Activated CD8-positive, alpha-beta T cell treated with anti-CD3 and anti-CD28 coated beads for 36 hours (primary cell): ENCODE results near the gene CITED1. TPM values are rescaled to one million over a fixed set of nuclear protein-coding genes. Genes with fewer than 3 reads are reported as not detected.

Experiments used
- ATAC-seq: fragments of 200-7000 bp; cut with Tn5 transposase; one replicate; pipeline ENCODE4 v1.10.0; 2021; ENCODE audit warnings: mild to moderate bottlenecking, moderate library complexity
- CTCF ChIA-PET: fragments of 350-600 bp; sonication (Branson Sonifier 250); formaldehyde crosslinking; loops from one replicate; lab custom pipeline; 2021; ENCODE audit warnings: antibody characterized with exemption; lab: Charles Lee
- POLR2A ChIA-PET: fragments of 350-600 bp; sonication (Branson Sonifier 250); formaldehyde crosslinking; loops from one replicate; lab custom pipeline; 2021; ENCODE audit warnings: antibody characterized with exemption; lab: Charles Lee
- DNase-seq: peaks from one replicate; pipeline ENCODE4 v3.0.0-alpha.2; 2020
- H3K27ac Mint-ChIP-seq: one replicate; pipeline ENCODE4 v1.8.0; 2021; ENCODE audit warnings: mild to moderate bottlenecking, mixed read lengths
- H3K27me3 Mint-ChIP-seq: one replicate; pipeline ENCODE4 v1.8.0; 2021; ENCODE audit warnings: mixed read lengths
- H3K36me3 Mint-ChIP-seq: one replicate; pipeline ENCODE4 v1.8.0; 2021; ENCODE audit warnings: low read depth, mixed read lengths
- H3K4me1 Mint-ChIP-seq: one replicate; pipeline ENCODE4 v1.8.0; 2021; ENCODE audit warnings: low read depth, mixed read lengths
- H3K4me3 Mint-ChIP-seq: one replicate; pipeline ENCODE4 v1.8.0; 2021; ENCODE audit warnings: mild to moderate bottlenecking, moderate library complexity, mixed read lengths
- H3K9me3 Mint-ChIP-seq: one replicate; pipeline ENCODE4 v1.8.0; 2021; ENCODE audit warnings: mixed read lengths
- CTCF ChIP-seq: fragments of 200-600 bp; IDR thresholded peaks from one replicate; pipeline ENCODE4 v1.8.0; 2022; ENCODE audit warnings: antibody characterized with exemption, mild to moderate bottlenecking
- intact Hi-C: fragments of 100-400 bp; cut with micrococcal nuclease; formaldehyde crosslinking; loops from one replicate; pipeline ENCODE4 v1.10.0; 2022
- total RNA-seq, 2 experiments: library from RNA; stranded (reverse); gene quantifications; one replicate each; pipeline ENCODE4 v1.2.3, GENCODE V29; 2021

CITED1 gene
- total RNA-seq, 2 experiments from 2014 or later: not detected

GRCh38 chrX:72271812-72272211, 33.9 kb downstream of the CITED1 start:
- no peaks in the 10 kb centered on the region for H3K27me3 Mint-ChIP-seq
- intact Hi-C loops: no loop called here
- H3K27ac Mint-ChIP-seq: peak overlapping the region; percentile 84
- H3K9me3 Mint-ChIP-seq: no peaks in the 10 kb centered on the region
- POLR2A ChIA-PET: no interaction called here
- H3K36me3 Mint-ChIP-seq: peaks cover 76% of the 10 kb centered on the region
- H3K4me3 Mint-ChIP-seq: peak overlapping the region; percentile 44
- DNase-seq (no peak), ATAC-seq (no peak)
- TF ChIP-seq CTCF: no peak
- CTCF ChIA-PET: no interaction called here
- peaks cover 43% of the 10 kb centered on the region for H3K4me1 Mint-ChIP-seq

- no peaks in the 10 kb centered on the region for H3K9me3 Mint-ChIP-seq
- peaks cover 43% of the 10 kb centered on the region for H3K4me1 Mint-ChIP-seq
- intact Hi-C loops: no loop called here
Observed at GRCh38 chrX:72271091-72271788, 34.5 kb downstream of the CITED1 start.

GRCh38 chrX:72270316-72270866, 35.3 kb downstream of the CITED1 start:
- intact Hi-C loops: no loop called here
- POLR2A ChIA-PET: interaction anchor here (0.8 to 2.3 kb wide), 4 partner anchors 16 to 30 kb away, joined by 3 to 6 read pairs (median 3); no protein-coding TSS in a partner anchor
- CTCF ChIA-PET: interaction anchor here (1.0 kb wide), 1 partner anchor 25 kb away, joined by 3 read pairs; no protein-coding TSS in a partner anchor
- ATAC-seq (peak; percentile 17), DNase-seq (no peak)
- Mint-ChIP-seq H3K36me3 (peaks cover 68% of the 10 kb centered on the region), H3K27ac (peak overlapping the region; percentile 84), H3K4me3 (no peak overlapping the region), H3K9me3 (no peaks in the 10 kb centered on the region), H3K27me3 (no peaks in the 10 kb centered on the region), H3K4me1 (peaks cover 43% of the 10 kb centered on the region)
- TF ChIP-seq CTCF: no peak

More at GRCh38 chrX:72271091-72271788, 34.5 kb downstream of the CITED1 start:
- ATAC-seq: no peak
- Mint-ChIP-seq H3K36me3 (peaks cover 75% of the 10 kb centered on the region), H3K4me3 (peak overlapping the region; percentile 44), H3K27ac (peak overlapping the region; percentile 84), H3K27me3 (no peaks in the 10 kb centered on the region)
- TF ChIP-seq CTCF: no peak
- POLR2A ChIA-PET: interaction anchor here (0.9 kb wide), 1 partner anchor 31 kb away, joined by 3 read pairs; no protein-coding TSS in a partner anchor
- CTCF ChIA-PET: no interaction called here
- DNase-seq: no peak

- DNase-seq (peak; percentile 52), ATAC-seq (peak; percentile 71)
- Mint-ChIP-seq H3K36me3 (peaks cover 63% of the 10 kb centered on the region), H3K9me3 (no peaks in the 10 kb centered on the region), H3K4me1 (peaks cover 41% of the 10 kb centered on the region), H3K27ac (peak overlapping the region; percentile 84), H3K4me3 (peak overlapping the region; percentile 7), H3K27me3 (no peaks in the 10 kb centered on the region)
- POLR2A ChIA-PET: interaction anchor here (0.8 to 2.3 kb wide), 3 partner anchors 15 to 29 kb away, joined by 3 to 6 read pairs (median 3); no protein-coding TSS in a partner anchor
- TF ChIP-seq CTCF: no peak
- CTCF ChIA-PET: interaction anchor here (1.0 to 1.3 kb wide), 2 partner anchors 25 kb away, joined by 3 to 4 read pairs; no protein-coding TSS in a partner anchor
- intact Hi-C loops: no loop called here
Observed at GRCh38 chrX:72269671-72270251, 36.0 kb downstream of the CITED1 start.
